Measurements from ENCODE around the gene CX3CL1.

CX3CL1 gene

GRCh38 chr16:57388359-57389086, 16.2 kb downstream of the CX3CL1 start:
- no peak overlapping the region for H3K4me3 ChIP-seq (ENCODE audit: low read depth, low read length)
- TF ChIP-seq CTCF (IDR thresholded peaks at IDR 0.05; ENCODE audit: control insufficient read depth, extremely low read depth, insufficient read depth), result no peak
- no peak for DNase-seq (ENCODE audit: low read depth)

- TF ChIP-seq CTCF (IDR thresholded peaks at IDR 0.05; ENCODE audit: control insufficient read depth, extremely low read depth, insufficient read depth), result no peak
- H3K4me3 ChIP-seq (ENCODE audit: low read depth, low read length), result no peak overlapping the region
- no peak for DNase-seq (ENCODE audit: low read depth)
These were observed 16.8 kb downstream of the CX3CL1 start for GRCh38 chr16:57389087-57389468.

GRCh38 chr16:57390636-57391295, 18.5 kb downstream of the CX3CL1 start:
- no peak for TF ChIP-seq CTCF (IDR thresholded peaks at IDR 0.05; ENCODE audit: control insufficient read depth, extremely low read depth, insufficient read depth)
- no peak overlapping the region for H3K4me3 ChIP-seq (ENCODE audit: low read depth, low read length)
- no peak for DNase-seq (ENCODE audit: low read depth)

DNA sequence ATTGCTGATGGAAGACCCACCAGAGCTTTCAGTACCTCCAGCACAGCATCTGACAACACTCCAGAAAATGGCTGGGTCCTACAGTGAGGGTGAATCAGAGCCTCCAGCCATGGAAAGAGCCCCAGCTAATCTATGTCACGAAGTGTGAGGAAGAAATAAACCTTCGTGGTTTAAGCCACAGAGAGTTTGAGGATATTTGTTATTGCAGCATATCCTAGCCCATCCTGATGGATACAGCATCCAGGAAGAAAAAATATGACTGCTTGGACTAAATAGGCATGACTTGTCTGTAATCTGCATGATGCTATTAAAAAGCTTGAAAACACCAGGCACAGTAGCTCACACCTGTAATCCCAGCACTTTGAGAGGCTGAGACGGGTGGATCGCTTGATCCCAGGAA, 19.0 kb downstream of the CX3CL1 start:
- DNase-seq (ENCODE audit: low read depth), result no peak
- no peak for TF ChIP-seq CTCF (IDR thresholded peaks at IDR 0.05; ENCODE audit: control insufficient read depth, extremely low read depth, insufficient read depth)
- H3K4me3 ChIP-seq (ENCODE audit: low read depth, low read length), result no peak overlapping the region

DNA sequence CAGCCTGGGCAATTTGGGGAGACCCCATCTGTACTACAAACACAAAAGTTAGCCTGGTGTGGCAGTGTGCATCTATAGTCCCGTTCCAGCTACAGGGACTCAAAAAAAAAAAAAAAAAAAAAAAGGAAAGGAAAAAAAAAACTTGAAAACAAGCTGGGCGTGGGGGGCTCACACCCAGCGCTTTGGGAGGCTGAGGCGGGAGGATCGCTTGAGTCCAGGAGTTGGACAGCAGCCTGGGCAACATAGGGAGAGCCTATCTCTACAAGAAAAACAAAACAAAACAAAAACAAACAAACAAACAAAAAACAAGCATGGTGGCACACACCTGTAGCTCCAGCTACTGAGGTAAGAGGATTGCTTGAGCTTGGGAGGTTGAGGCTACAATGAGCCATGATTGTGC, 19.4 kb downstream of the CX3CL1 start:
- DNase-seq (ENCODE audit: low read depth), result no peak
- no peak overlapping the region for H3K4me3 ChIP-seq (ENCODE audit: low read depth, low read length)
- no peak for TF ChIP-seq CTCF (IDR thresholded peaks at IDR 0.05; ENCODE audit: control insufficient read depth, extremely low read depth, insufficient read depth)

GRCh38 chr16:57392694-57393093, 20.4 kb downstream of the CX3CL1 start:
- no peak overlapping the region for H3K4me3 ChIP-seq (ENCODE audit: low read depth, low read length)
- peak; percentile 32 for DNase-seq (ENCODE audit: low read depth)
- TF ChIP-seq CTCF (IDR thresholded peaks at IDR 0.05; ENCODE audit: control insufficient read depth, extremely low read depth, insufficient read depth), result no peak

Measured in LNCaP clone FGC (cell line).